HEK293T (cell line): ENCODE measurements around the gene ZNF600.

ENCODE experiments used
- BHLHE40 ChIP-seq: fragments of 450-650 bp; IDR thresholded peaks from 2 replicates; pipeline ENCODE4 v1.6.1; 2016; ENCODE audit warnings: mild to moderate bottlenecking, moderate library complexity, borderline replicate concordance
- CTBP1 ChIP-seq: fragments of 450-650 bp; IDR thresholded peaks from 2 replicates; pipeline ENCODE4 v1.6.1; 2016; ENCODE audit warnings: borderline replicate concordance
- ELF4 ChIP-seq: fragments of 450-650 bp; IDR thresholded peaks from 2 replicates; pipeline ENCODE4 v1.6.1; 2017; ENCODE audit warnings: antibody characterized with exemption
- FOXA1 ChIP-seq: fragments of 450-650 bp; IDR thresholded peaks from 2 replicates; pipeline ENCODE4 v1.6.1; 2016; ENCODE audit warnings: mild to moderate bottlenecking
- FOXM1 ChIP-seq: fragments of 450-650 bp; IDR thresholded peaks from 2 replicates; pipeline ENCODE4 v1.6.1; 2017; ENCODE audit warnings: mild to moderate bottlenecking, borderline replicate concordance
- HDGF ChIP-seq: fragments of 450-650 bp; IDR thresholded peaks from 2 replicates; pipeline ENCODE4 v1.6.1; 2017; ENCODE audit warnings: antibody characterized with exemption, borderline replicate concordance
- L3MBTL2 ChIP-seq: fragments of 450-650 bp; conservative IDR thresholded peaks from 2 replicates; pipeline ENCODE4 v1.6.1; 2016; ENCODE audit warnings: mild to moderate bottlenecking
- LEF1 ChIP-seq: fragments of 450-650 bp; IDR thresholded peaks from 2 replicates; pipeline ENCODE4 v1.6.1; 2017; ENCODE audit warnings: mild to moderate bottlenecking, borderline replicate concordance
- NFRKB ChIP-seq: fragments of 450-650 bp; IDR thresholded peaks from 2 replicates; pipeline ENCODE4 v1.6.1; 2016; ENCODE audit warnings: mild to moderate bottlenecking, moderate library complexity
- PKNOX1 ChIP-seq: fragments of 450-650 bp; IDR thresholded peaks from 2 replicates; pipeline ENCODE4 v1.6.1; 2016
- SP1 ChIP-seq: fragments of 450-650 bp; IDR thresholded peaks from 2 replicates; pipeline ENCODE4 v1.6.1; 2017
- SUZ12 ChIP-seq: fragments of 450-650 bp; IDR thresholded peaks from 2 replicates; pipeline ENCODE4 v1.6.1; 2016; ENCODE audit warnings: mild to moderate bottlenecking
- TARDBP ChIP-seq: fragments of 450-650 bp; IDR thresholded peaks from 2 replicates; pipeline ENCODE4 v1.6.1; 2016
- ZNF384 ChIP-seq: fragments of 450-650 bp; IDR thresholded peaks from 2 replicates; pipeline ENCODE4 v1.6.1; 2016

GRCh38 chr19:52716522-52716921 is 70.1 kb downstream of the ZNF600 start:
- TF ChIP-seq HDGF (no peak), ELF4 (no peak), NFRKB (no peak), FOXM1 (no peak), SP1 (no peak), CTBP1 (no peak), LEF1 (no peak), PKNOX1 (no peak), SUZ12 (no peak), TARDBP (no peak), ZNF384 (no peak), L3MBTL2 (no peak), BHLHE40 (no peak), FOXA1 (no peak)
